IMR-90 (cell line): Measurements from ENCODE around the gene FAM131C. TPM values are rescaled to one million over a fixed set of nuclear protein-coding genes. Genes with fewer than 3 reads are reported as not detected.
A peak's percentile ranks its signal among the peaks of the same experiment; 100 is the strongest.

Experiments used
- ATAC-seq: fragments of 200-7000 bp; cut with Tn5 transposase; 2 replicates; pipeline ENCODE4 v1.9.1; 2020; ENCODE audit warnings: low read depth, mild to moderate bottlenecking, moderate library complexity
- BruUV-seq: library from RNA; stranded (reverse); fragments of 400-500 nt; replicated peaks from 2 replicates; lab custom pipeline; 2021; lab: Mats Ljungman, UMichigan
- CTCF ChIA-PET: fragments of 300-600 bp; formaldehyde crosslinking; extraction: SDS; loops from one replicate; lab custom pipeline; 2021; ENCODE audit warnings: antibody characterized with exemption; lab: Yijun Ruan, JAX
- POLR2A ChIA-PET: fragments of 300-600 bp; sonication (Branson Sonifier 250); formaldehyde crosslinking; loops from one replicate; lab custom pipeline; 2022; ENCODE audit warnings: antibody characterized with exemption; ENCODE audit not compliant: unreplicated experiment; lab: Charles Lee
- DNase-seq: peaks from one replicate; pipeline ENCODE4 v3.0.0; 2013
- H2AFZ ChIP-seq: replicated peaks from 2 replicates; pipeline ENCODE3; 2013; ENCODE audit warnings: low read length, mild to moderate bottlenecking; ENCODE audit not compliant: poor library complexity
- H2AK5ac ChIP-seq: 2 replicates; pipeline ENCODE4 v1.6.1; 2013; ENCODE audit warnings: low read depth, low read length, inconsistent platforms
- H2AK9ac ChIP-seq: replicated peaks from 2 replicates; pipeline ENCODE3; 2013; ENCODE audit warnings: mild to moderate bottlenecking, low read depth, low read length, moderate library complexity; ENCODE audit not compliant: poor library complexity
- H2BK120ac ChIP-seq: 2 replicates; pipeline ENCODE4 v1.6.1; 2013; ENCODE audit warnings: low read depth, low read length, inconsistent platforms
- H2BK15ac ChIP-seq: 3 replicates; pipeline ENCODE4 v1.6.1; 2013; ENCODE audit warnings: low read depth, low read length, inconsistent platforms
- H2BK20ac ChIP-seq: 2 replicates; pipeline ENCODE4 v1.6.1; 2013; ENCODE audit warnings: low read depth, mild to moderate bottlenecking, inconsistent platforms, low read length, moderate library complexity
- H2BK5ac ChIP-seq: 2 replicates; pipeline ENCODE4 v1.6.1; 2013; ENCODE audit warnings: mild to moderate bottlenecking, low read depth, low read length, inconsistent platforms; ENCODE audit not compliant: poor library complexity, severe bottlenecking
- H3K14ac ChIP-seq: replicated peaks from 2 replicates; pipeline ENCODE4 v1.6.1; 2013; ENCODE audit warnings: low read depth, low read length, inconsistent platforms
- H3K18ac ChIP-seq: 2 replicates; pipeline ENCODE4 v1.6.1; 2013; ENCODE audit warnings: low read depth, low read length, control low read depth
- H3K23ac ChIP-seq: 2 replicates; pipeline ENCODE4 v1.6.1; 2013; ENCODE audit warnings: low read depth, low read length, inconsistent platforms
- H3K27ac ChIP-seq: 2 replicates; pipeline ENCODE4 v1.5.1; 2013; ENCODE audit warnings: mild to moderate bottlenecking, control low read depth, low read length; ENCODE audit not compliant: insufficient read depth
- H3K27me3 ChIP-seq: 2 replicates; pipeline ENCODE4 v1.6.1; 2013; ENCODE audit warnings: low read length; ENCODE audit not compliant: control insufficient read depth, insufficient read depth
- H3K36me3 ChIP-seq: 2 replicates; pipeline ENCODE4 v1.6.1; 2013; ENCODE audit warnings: low read length, mixed read lengths; ENCODE audit not compliant: control insufficient read depth, insufficient read depth
- H3K4ac ChIP-seq: 2 replicates; pipeline ENCODE4 v1.6.1; 2013; ENCODE audit warnings: low read depth, low read length, inconsistent platforms
- H3K4me1 ChIP-seq: 2 replicates; pipeline ENCODE4 v1.6.1; 2013; ENCODE audit warnings: low read length, mixed read lengths; ENCODE audit not compliant: control insufficient read depth, insufficient read depth
- H3K4me2 ChIP-seq: 2 replicates; pipeline ENCODE4 v1.6.1; 2013; ENCODE audit warnings: low read depth, mild to moderate bottlenecking, control low read depth, low read length, moderate library complexity
- H3K4me3 ChIP-seq: 2 replicates; pipeline ENCODE4 v1.5.1; 2013; ENCODE audit warnings: low read depth, mild to moderate bottlenecking, control low read depth, low read length, moderate library complexity; ENCODE audit not compliant: insufficient read depth
- H3K56ac ChIP-seq: 2 replicates; pipeline ENCODE4 v1.6.1; 2013; ENCODE audit warnings: low read length, inconsistent platforms; ENCODE audit not compliant: insufficient read depth; ENCODE audit errors: extremely low read depth
- H3K79me1 ChIP-seq, 2 experiments: 2 replicates each; pipeline ENCODE4 v1.6.1; 2013; ENCODE audit warnings: low read length in 2 of 2, inconsistent platforms in 1 of 2, low read depth in 1 of 2
- H3K9ac ChIP-seq: 2 replicates; pipeline ENCODE4 v1.6.1; 2013; ENCODE audit warnings: low read depth, low read length, control low read depth
- H3K9me1 ChIP-seq: 2 replicates; pipeline ENCODE4 v1.6.1; 2013; ENCODE audit warnings: low read length, inconsistent platforms; ENCODE audit not compliant: insufficient read depth
- H3K9me3 ChIP-seq: 2 replicates; pipeline ENCODE4 v1.6.1; 2013; ENCODE audit warnings: low read length; ENCODE audit not compliant: control insufficient read depth, insufficient read depth
- H4K20me1 ChIP-seq: 2 replicates; pipeline ENCODE4 v1.6.1; 2013; ENCODE audit warnings: low read length, inconsistent platforms; ENCODE audit not compliant: insufficient read depth
- H4K5ac ChIP-seq: 2 replicates; pipeline ENCODE4 v1.6.1; 2013; ENCODE audit warnings: mild to moderate bottlenecking, low read depth, low read length, control low read depth
- H4K8ac ChIP-seq, 2 experiments: 2 replicates each; pipeline ENCODE4 v1.6.1; 2013; ENCODE audit warnings: low read depth in 2 of 2, low read length in 2 of 2, control low read depth in 1 of 2, inconsistent platforms in 1 of 2
- H4K91ac ChIP-seq: 2 replicates; pipeline ENCODE4 v1.6.1; 2013; ENCODE audit warnings: low read depth, low read length, inconsistent platforms; ENCODE audit not compliant: insufficient read depth
- BHLHE40 ChIP-seq: fragments of 150-350 bp; IDR thresholded peaks from 2 replicates; pipeline ENCODE4 v1.6.1; 2016; ENCODE audit warnings: mild to moderate bottlenecking, low read depth, low read length
- FOS ChIP-seq: fragments of 150-350 bp; IDR thresholded peaks from 2 replicates; pipeline ENCODE4 v1.6.1; 2016; ENCODE audit warnings: low read depth, low read length
- MAZ ChIP-seq: IDR thresholded peaks from 2 replicates; pipeline ENCODE4 v1.6.1; 2012; ENCODE audit warnings: low read depth, mild to moderate bottlenecking, low read length, improper control_type of control experiment, moderate library complexity, borderline replicate concordance
- RAD21 ChIP-seq: IDR thresholded peaks from 2 replicates; pipeline ENCODE4 v1.6.1; 2012; ENCODE audit warnings: low read length, improper control_type of control experiment
- SMC3 ChIP-seq: fragments of 150-350 bp; IDR thresholded peaks from 2 replicates; pipeline ENCODE4 v1.6.1; 2016; ENCODE audit warnings: low read depth, mild to moderate bottlenecking, antibody characterized with exemption, low read length, moderate library complexity
- WGBS, 2 experiments: methylation state at CpG; one replicate each; pipeline versions ENCODE4 v1.1.5 to v1.1.7; 2013; ENCODE audit warnings: missing lambda C conversion rate in 2 of 2; ENCODE audit not compliant: insufficient read length in 1 of 2; ENCODE audit errors: extremely low coverage in 2 of 2; 5-methylcytosine and 5-hydroxymethylcytosine counted together
- dilution Hi-C: fragments of 300-500 bp; cut with HindIII; formaldehyde crosslinking; loops from one replicate; pipeline ENCODE4 v1.14.3; 2018; ENCODE audit warnings: low sequenced_read_pairs; ENCODE audit not compliant: unreplicated experiment
- in situ Hi-C: fragments of 300-500 bp; cut with MboI; formaldehyde crosslinking; loops from 3 replicates; pipeline ENCODE4 v1.14.3; 2019; ENCODE audit warnings: low sequenced_read_pairs, inconsistent platforms, mixed read lengths
- intact Hi-C: fragments of 100-400 bp; cut with micrococcal nuclease; formaldehyde crosslinking; loops from 2 replicates; pipeline ENCODE4 v1.10.0; 2022
- polyA plus RNA-seq, 3 experiments: library from polyadenylated mRNA; depleted of rRNA; stranded (reverse); fragments of >200 nt; gene quantifications; 2 replicates each; pipeline ENCODE4 v1.2.3, GENCODE V29; 2012; ENCODE audit warnings: low replicate concordance in 1 of 3
- total RNA-seq: library from RNA; depleted of rRNA; stranded (reverse); fragments of >200 nt; gene quantifications from 2 replicates; pipeline ENCODE4 v1.2.3, GENCODE V29; 2012
- TF ChIP-seq, protein P1 (sequence below): fragments of 150-350 bp; IDR thresholded peaks from 2 replicates; pipeline ENCODE4 v1.6.1; 2017; ENCODE audit warnings: mild to moderate bottlenecking, antibody characterized with exemption, low read length, low read depth
- TF ChIP-seq, protein P2 (sequence below): fragments of 150-350 bp; IDR thresholded peaks from 2 replicates; pipeline ENCODE4 v1.6.1; 2016; ENCODE audit warnings: low read depth, mild to moderate bottlenecking, low read length, moderate library complexity, borderline replicate concordance
- TF ChIP-seq, protein P3 (sequence below): conservative IDR thresholded peaks from 2 replicates; pipeline ENCODE4 v1.5.1; 2012; ENCODE audit warnings: mild to moderate bottlenecking, low read depth, low read length, improper control_type of control experiment

The FAM131C gene
- total and polyA plus RNA-seq, 2 of the 4 experiments (the other 2 are of a cell fraction): 0.18 to 1.0 TPM

DNA sequence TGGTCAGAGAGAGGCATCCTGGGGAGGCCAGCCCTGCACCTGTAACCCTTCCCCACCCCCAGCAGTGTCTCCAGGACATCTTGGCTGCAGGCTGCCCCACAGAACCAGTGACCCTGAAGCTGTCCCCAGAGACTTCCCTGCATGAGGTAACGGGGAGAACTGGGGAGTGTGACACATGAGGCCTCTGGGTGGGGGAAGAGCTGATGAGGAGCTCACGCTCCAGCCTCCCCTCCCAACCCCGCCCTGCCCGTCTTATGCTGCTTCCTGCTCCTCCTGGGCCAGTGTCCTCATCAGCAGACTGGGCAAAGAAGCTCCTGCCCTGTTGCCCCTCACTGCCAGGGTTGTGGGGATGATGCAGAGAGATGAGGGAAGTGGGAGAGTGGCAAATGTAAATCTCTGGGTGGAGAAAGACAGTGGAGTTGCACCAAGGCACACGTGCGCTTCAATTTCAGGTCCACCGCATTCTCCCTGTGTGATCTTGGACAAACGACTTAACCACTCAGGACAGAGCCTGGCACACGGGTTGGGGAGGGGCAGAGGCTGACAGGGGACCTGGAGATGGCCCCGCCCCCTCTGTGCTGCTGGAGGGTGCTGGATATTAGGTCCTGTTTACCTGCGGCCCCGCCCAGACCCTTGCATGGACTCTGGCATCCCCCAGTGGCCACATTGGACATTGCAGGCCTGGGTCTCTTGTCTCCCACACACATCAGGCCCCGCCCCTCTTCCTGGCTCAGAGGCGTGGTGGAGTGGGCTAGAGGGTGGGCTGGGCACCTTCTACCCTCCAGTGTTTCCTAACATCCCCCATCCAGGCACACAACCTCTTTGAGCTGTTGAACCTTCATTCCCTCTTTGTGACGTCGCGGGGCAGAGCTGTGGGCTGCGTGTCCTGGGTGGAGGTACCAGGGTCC is 17.6 kb downstream of the FAM131C start:
- no peak overlapping the region for H2BK120ac ChIP-seq
- H3K9me1 ChIP-seq: no peaks in the 10 kb centered on the region
- no peak overlapping the region for H2BK5ac ChIP-seq
- H2AFZ ChIP-seq: peak overlapping the region; percentile 74
- H3K56ac ChIP-seq: no peak overlapping the region
- intact Hi-C loops: loop anchor here (1.0 to 2.0 kb wide), 3 partner anchors 23 to 268 kb away; no protein-coding TSS in a partner anchor
- H3K4ac ChIP-seq: no peak overlapping the region
- no peaks in the 10 kb centered on the region for H4K20me1 ChIP-seq
- H3K18ac ChIP-seq: no peak overlapping the region
- H3K36me3 ChIP-seq: no peaks in the 10 kb centered on the region
- H3K9me3 ChIP-seq: no peaks in the 10 kb centered on the region
- peaks cover 22% of the 10 kb centered on the region for H3K27me3 ChIP-seq
- 20% methylated on average over 1 of the region's 18 CpGs; no CpG with 5 or more reads in 1 of the 2 experiments for WGBS, 2 experiments
- H3K4me1 ChIP-seq: no peaks in the 10 kb centered on the region
- peak overlapping the region; percentile 33 for H2AK9ac ChIP-seq
- DNase-seq (peak; percentile 64), ATAC-seq (peak; percentile 99)
- CTCF ChIA-PET: interaction anchor here (0.6 to 1.7 kb wide), 3 partner anchors 9 to 245 kb away, joined by 3 to 4 read pairs (median 4); no protein-coding TSS in a partner anchor
- H2BK20ac ChIP-seq: no peak overlapping the region
- dilution Hi-C loops: no loop called here
- H4K91ac ChIP-seq: no peak overlapping the region
- H3K4me3 ChIP-seq: no peak overlapping the region
- 0 out of 2 replicates have a peak overlapping the region, but pooled peaks have one; percentile 43 for H2AK5ac ChIP-seq
- in situ Hi-C loops: no loop called here
- H3K9ac ChIP-seq: no peak overlapping the region
- TF ChIP-seq, protein P1, sequence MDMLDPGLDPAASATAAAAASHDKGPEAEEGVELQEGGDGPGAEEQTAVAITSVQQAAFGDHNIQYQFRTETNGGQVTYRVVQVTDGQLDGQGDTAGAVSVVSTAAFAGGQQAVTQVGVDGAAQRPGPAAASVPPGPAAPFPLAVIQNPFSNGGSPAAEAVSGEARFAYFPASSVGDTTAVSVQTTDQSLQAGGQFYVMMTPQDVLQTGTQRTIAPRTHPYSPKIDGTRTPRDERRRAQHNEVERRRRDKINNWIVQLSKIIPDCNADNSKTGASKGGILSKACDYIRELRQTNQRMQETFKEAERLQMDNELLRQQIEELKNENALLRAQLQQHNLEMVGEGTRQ: no peak
- TF ChIP-seq FOS: no peak
- peak; percentile 89 for TF ChIP-seq RAD21
- no peak for TF ChIP-seq BHLHE40
- TF ChIP-seq, protein P2, sequence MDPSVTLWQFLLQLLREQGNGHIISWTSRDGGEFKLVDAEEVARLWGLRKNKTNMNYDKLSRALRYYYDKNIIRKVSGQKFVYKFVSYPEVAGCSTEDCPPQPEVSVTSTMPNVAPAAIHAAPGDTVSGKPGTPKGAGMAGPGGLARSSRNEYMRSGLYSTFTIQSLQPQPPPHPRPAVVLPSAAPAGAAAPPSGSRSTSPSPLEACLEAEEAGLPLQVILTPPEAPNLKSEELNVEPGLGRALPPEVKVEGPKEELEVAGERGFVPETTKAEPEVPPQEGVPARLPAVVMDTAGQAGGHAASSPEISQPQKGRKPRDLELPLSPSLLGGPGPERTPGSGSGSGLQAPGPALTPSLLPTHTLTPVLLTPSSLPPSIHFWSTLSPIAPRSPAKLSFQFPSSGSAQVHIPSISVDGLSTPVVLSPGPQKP: no peak
- TF ChIP-seq, protein P3, sequence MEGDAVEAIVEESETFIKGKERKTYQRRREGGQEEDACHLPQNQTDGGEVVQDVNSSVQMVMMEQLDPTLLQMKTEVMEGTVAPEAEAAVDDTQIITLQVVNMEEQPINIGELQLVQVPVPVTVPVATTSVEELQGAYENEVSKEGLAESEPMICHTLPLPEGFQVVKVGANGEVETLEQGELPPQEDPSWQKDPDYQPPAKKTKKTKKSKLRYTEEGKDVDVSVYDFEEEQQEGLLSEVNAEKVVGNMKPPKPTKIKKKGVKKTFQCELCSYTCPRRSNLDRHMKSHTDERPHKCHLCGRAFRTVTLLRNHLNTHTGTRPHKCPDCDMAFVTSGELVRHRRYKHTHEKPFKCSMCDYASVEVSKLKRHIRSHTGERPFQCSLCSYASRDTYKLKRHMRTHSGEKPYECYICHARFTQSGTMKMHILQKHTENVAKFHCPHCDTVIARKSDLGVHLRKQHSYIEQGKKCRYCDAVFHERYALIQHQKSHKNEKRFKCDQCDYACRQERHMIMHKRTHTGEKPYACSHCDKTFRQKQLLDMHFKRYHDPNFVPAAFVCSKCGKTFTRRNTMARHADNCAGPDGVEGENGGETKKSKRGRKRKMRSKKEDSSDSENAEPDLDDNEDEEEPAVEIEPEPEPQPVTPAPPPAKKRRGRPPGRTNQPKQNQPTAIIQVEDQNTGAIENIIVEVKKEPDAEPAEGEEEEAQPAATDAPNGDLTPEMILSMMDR: peak; percentile 88
- peak; percentile 75 for TF ChIP-seq SMC3
- peak; percentile 66; the same call in 1 of the 2 replicates for TF ChIP-seq MAZ
- H3K27ac ChIP-seq: no peak overlapping the region
- POLR2A ChIA-PET: no interaction called here
- no peak overlapping the region for H3K23ac ChIP-seq
- no peak overlapping the region for H3K4me2 ChIP-seq
- no peak overlapping the region for H4K8ac ChIP-seq
- no peak overlapping the region for H3K14ac ChIP-seq
- H3K79me1 ChIP-seq: no peaks in the 10 kb centered on the region
- H4K5ac ChIP-seq: no peak overlapping the region
- no TSS peak for BruUV-seq
- H2BK15ac ChIP-seq: no peak overlapping the region
